Fibroblast of skin of abdomen (primary cell): ENCODE data around the gene TESMIN.

Experiments
- DNase-seq: peaks from one replicate; pipeline ENCODE4 v3.0.0-alpha.2; 2013

TESMIN gene

GRCh38 chr11:68683536-68684384 is 67.6 kb downstream of the TESMIN start:
- no peak for DNase-seq

- DNase-seq: no peak
Observed at GRCh38 chr11:68683121-68683520, 68.2 kb downstream of the TESMIN start.

- no peak for DNase-seq
Observed at GRCh38 chr11:68682531-68682961, 68.8 kb downstream of the TESMIN start.

GRCh38 chr11:68680541-68681231 is 70.6 kb downstream of the TESMIN start:
- DNase-seq: no peak

- no peak for DNase-seq
Observed at GRCh38 chr11:68678031-68678441, 73.3 kb downstream of the TESMIN start.

- DNase-seq: peak; percentile 83
Observed at GRCh38 chr11:68677432-68677831, 73.9 kb downstream of the TESMIN start.

- DNase-seq: no peak
Observed at GRCh38 chr11:68674461-68674860, 76.9 kb downstream of the TESMIN start.

GRCh38 chr11:68673991-68674390 is 77.3 kb downstream of the TESMIN start:
- no peak for DNase-seq

- no peak for DNase-seq
Observed at GRCh38 chr11:68673306-68673945, 77.9 kb downstream of the TESMIN start.

- DNase-seq: no peak
Observed at GRCh38 chr11:68670208-68670992, 80.9 kb downstream of the TESMIN start.

- no peak for DNase-seq
Observed at GRCh38 chr11:68669301-68670090, 81.8 kb downstream of the TESMIN start.

- DNase-seq: no peak
Observed at GRCh38 chr11:68667511-68668500, 83.5 kb downstream of the TESMIN start.

- DNase-seq: no peak
Observed at GRCh38 chr11:68666849-68667248, 84.5 kb downstream of the TESMIN start.

GRCh38 chr11:68665436-68665835 is 85.9 kb downstream of the TESMIN start:
- DNase-seq: no peak

- no peak for DNase-seq
Observed at GRCh38 chr11:68664906-68665305, 86.4 kb downstream of the TESMIN start.

GRCh38 chr11:68664141-68664540 is 87.2 kb downstream of the TESMIN start:
- DNase-seq: no peak

- DNase-seq: no peak
Observed at GRCh38 chr11:68663482-68664010, 87.8 kb downstream of the TESMIN start.

- DNase-seq: no peak
Observed at GRCh38 chr11:68661697-68662603, 89.4 kb downstream of the TESMIN start.

- DNase-seq: no peak
Observed at GRCh38 chr11:68661014-68661413, 90.3 kb downstream of the TESMIN start.
